HG03565 (cell line): ENCODE data around the gene GAB4.
"Not testable (repeated sequence)": the region's sequence is repeated elsewhere in the genome, so short reads cannot be mapped to it uniquely, and the experiment has no call there.

Experiments
- ATAC-seq: cut with Tn5 transposase; IDR thresholded peaks from one replicate; pipeline ENCODE4 v1.9.1; 2021; ENCODE audit warnings: mild to moderate bottlenecking, moderate library complexity; ENCODE audit not compliant: unreplicated experiment

GAB4 gene, protein sequence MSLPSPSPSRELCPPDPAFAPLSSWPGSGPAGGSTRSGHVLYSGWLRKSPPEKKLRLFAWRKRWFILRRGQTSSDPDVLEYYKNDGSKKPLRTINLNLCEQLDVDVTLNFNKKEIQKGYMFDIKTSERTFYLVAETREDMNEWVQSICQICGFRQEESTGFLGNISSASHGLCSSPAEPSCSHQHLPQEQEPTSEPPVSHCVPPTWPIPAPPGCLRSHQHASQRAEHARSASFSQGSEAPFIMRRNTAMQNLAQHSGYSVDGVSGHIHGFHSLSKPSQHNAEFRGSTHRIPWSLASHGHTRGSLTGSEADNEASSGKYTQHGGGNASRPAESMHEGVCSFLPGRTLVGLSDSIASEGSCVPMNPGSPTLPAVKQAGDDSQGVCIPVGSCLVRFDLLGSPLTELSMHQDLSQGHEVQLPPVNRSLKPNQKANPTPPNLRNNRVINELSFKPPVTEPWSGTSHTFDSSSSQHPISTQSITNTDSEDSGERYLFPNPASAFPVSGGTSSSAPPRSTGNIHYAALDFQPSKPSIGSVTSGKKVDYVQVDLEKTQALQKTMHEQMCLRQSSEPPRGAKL

GRCh38 chr22:17007852-17008731 lies at the start of gene GAB4:
Gene GAB4, minus strand, starts transcription at chr22:17008222. Its CDS starts 108 bp downstream, at chr22:17008114.
- no peak for ATAC-seq

- no peak for ATAC-seq
Observed at GRCh38 chr22:17056807-17057206, 48.8 kb upstream of the GAB4 start.

GRCh38 chr22:17056058-17056457 lies 48.0 kb upstream of the GAB4 start:
- no peak for ATAC-seq

DNA sequence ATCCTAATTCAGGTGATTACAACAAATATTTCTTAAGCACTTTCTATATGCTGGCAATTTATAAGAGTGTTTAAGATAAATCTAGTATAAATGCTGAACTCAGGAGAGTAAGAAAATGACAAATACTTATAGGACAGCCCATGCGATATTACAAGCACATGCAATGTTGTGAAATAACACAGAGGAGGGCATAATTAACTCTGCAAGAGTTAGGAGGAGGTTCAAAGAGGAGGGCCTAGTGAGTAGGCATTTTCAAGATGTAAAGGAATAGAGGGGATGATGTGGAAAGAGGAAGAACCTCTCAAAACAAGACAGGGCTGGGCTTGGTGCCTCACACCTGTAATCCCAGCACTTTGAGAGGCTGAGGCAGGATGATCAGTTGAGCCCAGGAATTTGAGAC lies 39.6 kb upstream of the GAB4 start:
- ATAC-seq: no peak

DNA sequence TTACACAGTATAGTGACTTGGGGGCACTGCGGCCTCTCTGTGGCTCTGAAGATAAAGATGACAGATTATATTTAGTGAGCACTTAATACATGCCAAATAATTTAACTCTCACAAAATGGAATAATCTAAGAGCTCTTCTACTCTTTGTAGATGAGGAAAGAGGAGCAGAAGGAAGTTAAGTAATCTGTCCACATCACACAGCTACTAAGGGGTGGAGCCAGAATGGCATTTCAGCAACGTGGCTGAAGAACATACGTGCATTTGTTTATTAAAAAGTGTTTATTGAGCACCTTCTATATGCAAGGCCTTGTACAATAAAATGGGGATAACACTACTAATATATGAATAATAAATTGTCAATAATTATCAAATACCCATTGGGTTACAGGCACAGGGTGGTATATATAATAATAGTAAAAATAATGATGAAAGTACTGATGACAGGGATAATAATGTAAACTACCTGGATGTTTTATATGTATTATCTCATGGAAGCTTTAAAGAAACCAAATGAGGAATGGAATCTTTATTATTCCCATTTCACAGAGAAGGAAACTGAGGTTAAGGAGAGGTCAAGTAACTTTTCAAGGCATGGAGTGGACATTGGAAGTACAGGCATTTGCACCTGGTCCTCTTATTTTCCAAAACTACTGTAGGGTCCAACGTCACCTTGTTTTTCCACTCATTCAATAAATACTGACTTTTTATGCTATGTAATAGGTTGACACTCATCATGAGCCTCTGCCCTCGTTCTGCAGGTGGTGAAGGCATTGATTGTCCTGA lies 38.7 kb upstream of the GAB4 start:
- no peak for ATAC-seq

DNA sequence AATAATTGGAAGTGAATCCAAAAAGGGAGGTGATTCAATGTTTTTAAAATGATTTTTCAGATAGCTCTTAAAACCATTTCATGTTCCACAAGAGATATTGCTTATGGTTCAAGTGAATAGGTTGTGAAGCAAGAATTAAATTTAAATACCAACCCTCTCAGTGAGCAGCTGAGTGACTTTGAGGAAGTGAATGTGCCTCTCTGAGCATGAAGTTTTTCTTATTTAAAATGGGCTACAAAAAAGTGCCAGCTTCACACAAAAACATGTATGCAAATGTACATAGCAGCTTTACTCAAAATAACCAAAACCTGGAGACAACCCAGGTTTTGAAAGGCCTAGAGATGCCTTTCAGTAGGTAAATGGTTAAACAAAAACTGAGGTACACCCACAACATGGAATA lies 35.5 kb upstream of the GAB4 start:
- ATAC-seq: no peak

GRCh38 chr22:17036842-17037711 lies 29.1 kb upstream of the GAB4 start:
- peak; percentile 46 for ATAC-seq

GRCh38 chr22:17035976-17036841 lies 28.2 kb upstream of the GAB4 start:
- peak; percentile 10 for ATAC-seq

- no peak for ATAC-seq
Observed at GRCh38 chr22:17035246-17035645, 27.2 kb upstream of the GAB4 start.

- ATAC-seq: not testable (repeated sequence)
Observed at GRCh38 chr22:17034532-17034931, 26.5 kb upstream of the GAB4 start.

DNA sequence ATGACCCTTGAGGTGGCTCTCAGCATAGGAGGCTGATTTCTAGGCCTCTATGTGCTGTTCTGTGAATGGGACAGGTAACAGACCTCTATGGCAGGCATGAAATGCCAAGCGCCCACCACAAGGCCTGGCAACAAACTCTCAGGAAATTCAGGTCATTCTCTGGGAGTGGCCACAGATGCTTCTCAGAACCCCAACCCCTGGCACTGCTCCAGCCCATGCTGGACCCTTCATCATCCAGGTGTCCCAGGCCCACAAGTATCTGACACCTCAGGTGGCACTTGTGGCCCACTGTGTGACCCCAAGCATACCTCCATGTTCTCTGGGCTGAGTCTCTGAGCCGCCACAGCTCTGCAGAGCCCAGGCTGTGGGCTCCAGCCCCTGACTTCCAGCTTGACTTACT lies 24.3 kb upstream of the GAB4 start:
- ATAC-seq: not testable (repeated sequence)

DNA sequence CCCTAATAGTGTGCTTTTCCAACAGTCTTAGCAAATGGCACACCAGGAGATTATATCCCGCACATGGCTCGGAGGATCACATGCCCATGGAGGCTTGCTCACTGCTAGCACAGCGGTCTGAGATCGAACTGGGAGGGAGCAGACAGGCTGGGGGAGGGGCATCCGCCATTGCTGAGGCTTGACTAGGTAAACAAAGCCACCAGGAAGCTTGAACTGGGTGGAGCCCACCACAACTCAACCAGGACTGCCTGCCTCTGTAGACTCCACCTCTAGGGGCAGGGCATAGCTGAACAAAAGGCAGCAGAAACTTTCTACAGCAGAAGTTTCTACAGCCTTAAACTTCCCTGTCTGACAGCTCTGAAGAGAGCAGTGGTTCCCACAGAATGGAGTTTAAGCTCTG lies 16.4 kb upstream of the GAB4 start:
- ATAC-seq: not testable (repeated sequence)

DNA sequence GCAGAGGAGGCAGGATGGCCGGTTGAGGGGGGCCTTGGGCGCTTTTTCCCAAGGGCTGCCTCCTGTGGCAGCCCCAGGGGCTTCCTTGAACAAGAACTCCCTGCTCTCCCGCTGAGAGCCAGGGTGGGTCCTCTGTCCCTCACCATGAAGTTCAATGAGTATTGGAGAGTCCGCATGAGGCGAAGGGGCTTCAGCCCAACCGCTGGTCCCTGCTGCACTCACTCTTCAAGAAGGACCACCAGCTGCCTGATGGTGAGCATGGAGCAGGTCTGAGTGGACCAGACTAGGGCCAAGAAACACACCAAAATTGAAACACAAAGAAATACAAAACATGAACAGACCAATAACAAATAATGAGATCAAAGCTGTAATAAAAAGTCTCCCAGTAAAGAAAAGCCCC lies 7.5 kb upstream of the GAB4 start:
- not testable (repeated sequence) for ATAC-seq

DNA sequence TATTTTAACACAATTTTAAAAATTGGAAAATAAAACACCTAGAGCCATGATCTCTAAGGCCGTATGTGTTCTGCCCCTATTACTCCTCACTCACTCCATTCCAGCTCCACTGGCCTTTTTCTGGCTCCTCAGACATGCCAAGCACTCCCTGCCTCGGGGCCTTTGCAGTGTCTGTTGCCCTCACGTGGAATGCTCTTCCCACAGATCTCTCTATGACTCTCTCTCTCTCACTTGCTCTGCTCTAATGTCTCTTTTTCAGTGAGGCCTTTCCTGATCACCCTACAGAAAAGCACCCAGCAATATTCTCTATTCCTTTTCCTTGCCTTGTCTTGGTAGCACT lies 6.0 kb upstream of the GAB4 start:
- ATAC-seq: not testable (repeated sequence)

DNA sequence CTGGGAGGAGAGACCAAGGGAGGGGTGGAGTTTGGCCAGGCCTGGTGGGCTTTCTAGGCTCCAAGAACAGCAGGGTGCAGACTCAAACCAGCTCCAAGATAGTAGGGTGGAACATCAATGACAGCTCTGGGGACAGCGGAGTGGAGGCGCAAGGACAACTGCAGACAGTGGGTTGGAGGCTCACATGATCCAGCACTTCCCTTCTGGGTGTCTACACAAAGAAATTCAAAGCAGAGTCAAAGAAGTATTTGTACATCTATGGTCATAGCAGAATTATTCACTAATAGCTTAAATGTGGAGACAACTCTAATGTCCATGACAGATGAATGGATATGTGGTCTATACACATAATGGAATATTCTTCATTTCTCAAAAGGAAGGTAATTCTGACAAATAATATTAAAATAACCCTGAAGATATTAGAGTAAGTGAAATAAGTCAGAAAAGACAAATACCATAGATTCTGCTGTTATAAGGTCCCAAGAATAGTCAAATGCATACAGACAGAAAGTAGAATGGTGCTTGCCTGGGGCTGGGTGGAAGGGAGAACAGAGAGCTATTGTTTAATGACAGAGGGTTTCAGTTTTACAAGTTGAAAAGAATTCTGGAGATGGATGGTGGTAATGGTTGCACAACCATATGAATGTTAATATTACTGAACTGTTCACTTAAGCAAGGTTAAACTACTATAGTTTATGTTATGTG lies 5.5 kb upstream of the GAB4 start:
- ATAC-seq: no peak

DNA sequence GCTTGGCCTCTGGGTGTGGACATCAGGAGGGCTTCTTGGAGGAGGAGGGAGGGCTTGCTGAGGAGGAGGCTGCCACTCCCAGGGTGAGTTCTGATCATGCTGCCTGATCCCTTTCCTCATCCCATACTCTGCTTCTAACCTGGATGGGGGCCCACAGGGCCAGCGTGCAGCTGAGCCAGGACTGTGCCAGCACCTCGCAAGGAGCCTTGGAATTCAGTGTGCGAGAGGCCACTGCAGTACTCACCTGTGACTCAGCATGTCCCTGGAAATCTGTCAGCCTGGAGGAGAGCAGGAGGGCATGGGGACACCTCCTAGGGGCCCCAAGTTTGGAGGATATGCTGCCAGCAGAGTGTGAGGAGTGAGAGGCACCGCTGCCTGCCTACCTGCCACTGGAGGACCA lies 4.2 kb upstream of the GAB4 start:
- ATAC-seq: no peak

DNA sequence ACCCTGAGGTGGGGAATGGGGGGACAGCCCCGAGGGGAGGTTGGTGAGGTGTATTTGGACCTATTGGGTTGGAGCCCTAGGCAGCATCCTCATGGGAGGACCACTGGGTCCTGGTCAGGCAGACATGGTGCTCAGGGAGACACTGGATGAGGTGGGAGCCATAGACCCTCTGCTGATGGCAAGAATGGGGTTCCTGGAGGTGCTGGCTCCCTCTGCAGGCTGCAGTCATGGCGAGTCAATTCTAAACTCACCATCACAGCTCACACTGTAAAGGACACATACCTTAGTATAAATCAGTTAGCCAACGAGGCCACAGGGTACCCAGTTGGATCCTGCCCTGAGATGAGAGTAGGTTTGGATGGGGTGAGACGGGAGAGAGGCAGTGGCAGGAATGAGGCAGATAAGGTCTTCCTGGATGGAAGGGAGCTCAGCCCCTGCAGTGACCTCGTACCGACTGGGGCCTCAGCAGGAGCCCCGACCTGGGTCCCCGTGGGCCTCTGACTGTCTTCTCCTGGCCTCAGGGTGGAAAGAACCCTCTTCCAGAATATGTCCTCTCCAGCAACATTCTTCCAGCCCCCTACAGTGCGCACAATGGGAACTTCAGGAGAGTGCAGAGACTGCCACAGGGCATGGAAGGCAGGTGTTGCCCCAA lies 1.7 kb upstream of the GAB4 start:
- no peak for ATAC-seq

DNA sequence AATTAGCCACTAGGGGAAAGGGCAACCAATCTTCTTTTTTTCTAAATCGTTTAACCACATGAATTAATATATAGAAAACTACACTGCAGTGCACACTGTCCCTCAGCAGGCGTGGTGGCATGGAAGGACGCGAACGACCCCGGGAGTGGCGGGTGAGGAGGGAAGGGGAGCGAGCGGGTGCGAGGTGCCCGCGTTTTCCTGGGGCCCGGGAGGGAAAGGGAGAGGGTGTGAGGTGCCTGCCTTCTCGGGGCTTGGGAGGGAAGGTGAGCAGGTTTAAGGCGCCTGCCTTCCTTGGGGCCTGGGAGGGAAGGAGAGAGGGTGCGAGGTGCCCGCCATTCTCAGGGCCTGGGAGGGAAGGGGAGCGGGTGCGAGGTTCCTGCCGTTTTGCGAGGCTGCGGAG lies 765 bp downstream of the GAB4 start:
- no peak for ATAC-seq
